GM18517 (cell line): ENCODE data around the gene SFMBT1.

Source experiments
- ATAC-seq: cut with Tn5 transposase; IDR thresholded peaks from one replicate; pipeline ENCODE4 v1.9.1; 2021; ENCODE audit warnings: mild to moderate bottlenecking, moderate library complexity; ENCODE audit not compliant: unreplicated experiment

Gene SFMBT1

DNA sequence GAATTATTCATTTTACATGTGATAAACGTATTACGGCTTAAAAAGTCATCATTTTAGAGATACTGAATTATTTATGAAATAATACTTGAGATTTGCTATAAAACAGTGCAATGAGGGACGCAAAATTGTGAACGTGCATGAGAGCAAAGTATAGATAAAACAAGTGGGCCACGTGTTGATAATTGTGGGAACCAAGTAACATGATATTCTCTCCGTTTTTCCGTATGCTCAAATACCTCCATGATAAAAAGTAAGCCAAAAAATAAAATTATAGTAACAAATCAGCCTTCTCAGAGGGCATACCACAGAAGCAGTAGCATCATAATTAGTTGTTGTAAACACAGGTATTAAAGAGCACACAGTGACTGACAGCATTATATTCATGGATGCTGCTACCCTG is 42.6 kb downstream of the SFMBT1 start:
- no peak for ATAC-seq

DNA sequence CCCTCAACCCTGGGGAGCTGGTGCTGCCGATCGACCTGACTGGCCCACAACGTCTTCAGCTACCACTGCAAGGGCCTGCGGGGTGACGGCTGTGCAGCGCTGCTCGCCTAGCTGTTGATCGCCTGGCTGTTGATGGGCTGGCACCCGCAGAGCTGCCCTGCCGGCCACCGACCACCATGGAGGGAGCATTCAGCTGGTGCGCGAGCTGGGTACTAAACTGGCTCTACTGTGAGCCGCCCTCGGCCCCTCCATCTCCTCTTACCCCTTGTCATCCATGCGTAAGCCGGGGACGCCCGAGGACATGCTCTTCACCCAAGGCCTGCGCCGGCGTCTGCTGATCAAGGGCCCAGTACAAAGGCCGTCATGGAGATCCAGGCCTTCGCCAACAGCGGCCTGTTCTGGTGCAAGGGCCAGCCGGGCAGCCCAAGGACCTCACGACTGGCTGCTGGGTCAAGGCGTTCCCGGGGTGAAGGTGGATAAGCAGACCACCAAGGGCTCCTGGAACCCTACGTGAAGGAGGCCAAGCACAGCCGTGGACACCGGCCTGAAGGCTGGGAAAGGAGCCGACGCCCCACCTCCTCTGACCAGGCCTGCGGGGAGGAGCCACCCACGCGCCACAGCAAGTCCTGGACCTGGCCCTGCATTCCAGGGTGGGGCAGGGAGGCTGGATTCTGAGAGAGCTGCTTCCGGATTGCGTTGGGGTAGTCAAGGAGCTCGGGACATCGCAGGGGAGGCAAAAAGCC is 46.9 kb downstream of the SFMBT1 start:
- no peak for ATAC-seq

DNA sequence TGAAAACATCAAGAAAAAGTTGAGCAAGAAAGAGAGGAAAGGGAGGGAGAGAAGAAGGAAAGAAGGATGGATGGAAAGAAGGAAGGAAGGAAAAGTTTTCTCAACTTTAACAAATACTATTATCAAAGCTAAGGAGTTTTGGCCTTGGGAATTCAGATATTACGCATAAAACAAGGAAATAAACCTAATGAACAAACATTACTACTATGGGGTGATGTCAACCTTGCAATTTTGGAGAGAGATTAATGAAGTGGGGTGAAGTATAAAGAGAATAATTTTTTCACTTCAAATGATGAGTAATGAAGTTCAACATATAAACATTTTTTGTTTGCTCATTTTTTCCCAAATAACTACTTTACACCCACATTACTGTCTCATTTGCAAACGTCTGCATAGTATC is 55.2 kb downstream of the SFMBT1 start:
- no peak for ATAC-seq

DNA sequence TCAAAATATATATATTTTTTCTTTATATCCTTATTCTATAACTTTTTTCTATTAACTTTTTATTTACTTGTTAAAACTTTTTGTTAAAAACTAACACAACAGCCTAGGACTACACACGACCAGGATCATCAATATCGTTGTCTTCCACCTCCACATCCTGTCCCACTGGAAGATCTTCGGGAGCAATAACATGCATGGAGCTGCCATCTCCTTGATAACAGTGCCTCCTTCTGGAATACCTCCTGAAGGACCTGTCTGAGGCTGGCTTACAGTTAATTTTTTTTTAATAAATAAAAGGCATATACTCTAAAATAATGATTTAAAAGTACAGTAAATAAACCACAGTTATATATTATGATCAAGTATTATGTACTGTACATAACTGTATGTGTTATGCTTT is 58.9 kb downstream of the SFMBT1 start:
- no peak for ATAC-seq

DNA sequence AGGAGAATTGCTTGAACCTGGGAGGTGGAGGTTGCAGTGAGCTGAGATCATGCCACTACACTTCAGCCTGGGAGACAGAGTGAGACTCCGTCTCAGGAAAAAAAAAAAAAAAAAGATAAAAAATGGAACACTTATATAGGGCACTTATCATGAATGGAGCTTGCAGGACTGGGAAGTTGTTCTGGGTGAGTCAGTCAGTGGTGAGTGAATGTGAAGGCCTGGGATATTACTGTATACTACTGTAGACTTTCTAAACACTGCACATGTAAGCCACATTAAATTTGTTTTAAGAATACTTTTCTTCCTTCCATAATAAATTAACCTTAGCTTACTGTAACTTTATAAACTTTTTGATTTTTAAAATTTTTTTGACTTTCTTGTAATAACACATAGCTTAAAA is 59.8 kb downstream of the SFMBT1 start:
- ATAC-seq = no peak

DNA sequence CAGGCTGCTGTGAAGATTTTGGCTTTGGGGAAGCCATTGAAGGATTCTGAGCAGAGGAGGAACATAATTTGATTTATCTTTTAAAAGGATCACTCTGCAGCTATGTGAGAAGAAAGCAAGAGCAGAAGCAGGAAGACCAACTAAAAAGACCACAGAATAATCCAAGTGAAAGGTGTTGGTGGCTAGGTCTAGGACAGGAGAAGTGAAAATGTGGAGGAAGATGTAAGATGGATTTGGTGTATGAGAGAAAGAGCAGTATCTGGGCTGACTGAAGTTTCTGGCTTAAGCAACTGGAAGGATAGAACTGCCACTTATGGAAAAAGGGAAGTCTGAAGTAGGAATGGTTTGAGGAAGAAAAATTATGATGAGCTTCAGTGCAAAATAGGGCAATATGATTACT is 62.0 kb downstream of the SFMBT1 start:
- no peak for ATAC-seq

DNA sequence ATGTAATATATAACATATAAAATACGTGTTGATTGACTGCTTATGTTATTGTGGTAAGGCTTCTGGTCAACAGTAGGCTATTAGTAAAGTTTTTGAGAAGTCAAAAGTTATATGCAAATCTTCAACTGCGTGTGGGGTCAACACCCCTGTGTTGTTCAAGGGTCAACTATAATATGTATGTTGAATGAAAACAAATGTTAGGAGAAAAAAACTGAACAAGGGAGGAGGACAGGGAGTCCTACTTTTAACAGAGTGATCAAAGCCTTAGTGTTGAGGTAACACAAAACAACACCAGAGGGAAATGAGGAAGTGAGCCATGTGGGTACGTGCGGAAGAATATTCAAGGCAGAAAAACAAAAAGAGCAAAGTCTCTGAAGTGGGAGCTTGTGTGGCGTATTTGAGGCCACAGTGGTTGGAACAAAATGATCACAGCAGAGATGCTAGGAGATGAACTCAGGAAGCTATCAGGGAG is 62.5 kb downstream of the SFMBT1 start:
- ATAC-seq = peak; percentile 78

DNA sequence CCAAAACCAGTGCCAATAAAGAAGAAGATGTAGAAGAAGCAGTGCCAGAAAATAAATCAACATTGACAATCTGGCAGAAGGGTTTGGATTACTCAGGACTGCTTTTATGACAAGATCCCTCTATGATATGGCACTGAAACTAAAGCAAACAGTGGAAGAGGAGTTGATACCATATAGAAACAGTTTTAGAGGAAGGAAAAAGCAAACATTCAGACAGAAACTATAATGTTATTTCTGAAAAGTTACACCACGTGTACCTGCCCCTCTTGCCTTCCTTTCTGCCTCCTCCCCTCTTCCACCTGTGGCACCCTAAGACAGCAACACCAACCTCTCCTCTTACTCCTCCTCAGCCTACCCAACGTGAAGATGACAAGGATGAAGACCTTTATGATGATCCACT is 63.0 kb downstream of the SFMBT1 start:
- peak; percentile 28 for ATAC-seq

DNA sequence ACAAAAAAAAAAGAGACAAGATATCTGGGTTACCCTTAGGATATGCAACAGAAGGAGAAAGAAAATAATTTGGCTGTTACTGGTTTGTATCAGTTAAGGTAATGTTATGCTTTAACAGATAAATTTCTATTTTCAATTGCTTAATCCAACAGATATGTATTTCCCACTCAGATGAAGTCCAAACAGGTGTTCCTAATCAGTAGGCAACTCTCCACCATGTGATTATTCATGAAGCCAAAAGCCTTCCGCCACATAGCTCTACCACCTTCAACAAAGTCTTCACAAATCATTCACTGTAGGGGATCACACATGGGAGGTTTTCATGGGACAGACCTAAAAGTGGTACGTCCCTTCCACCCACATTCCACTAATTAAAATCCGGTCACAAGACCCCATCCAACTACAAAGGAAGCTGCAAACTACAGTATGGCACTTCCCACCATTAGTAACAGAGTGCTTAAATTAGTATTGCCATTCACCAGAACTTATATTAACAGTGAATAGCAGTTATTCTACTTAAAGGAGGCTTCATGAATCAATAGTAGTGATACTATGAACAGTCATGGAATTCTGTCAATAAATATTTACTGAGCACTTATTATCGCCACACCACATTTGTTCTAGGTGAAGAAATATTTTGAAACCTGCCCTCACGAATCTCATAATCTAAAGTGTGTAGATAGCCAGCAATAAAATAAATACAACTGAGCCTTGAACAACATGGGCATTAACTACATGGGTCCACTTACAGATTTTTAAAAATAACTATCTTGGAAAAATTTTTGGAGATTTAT is 66.5 kb downstream of the SFMBT1 start:
- ATAC-seq = no peak

DNA sequence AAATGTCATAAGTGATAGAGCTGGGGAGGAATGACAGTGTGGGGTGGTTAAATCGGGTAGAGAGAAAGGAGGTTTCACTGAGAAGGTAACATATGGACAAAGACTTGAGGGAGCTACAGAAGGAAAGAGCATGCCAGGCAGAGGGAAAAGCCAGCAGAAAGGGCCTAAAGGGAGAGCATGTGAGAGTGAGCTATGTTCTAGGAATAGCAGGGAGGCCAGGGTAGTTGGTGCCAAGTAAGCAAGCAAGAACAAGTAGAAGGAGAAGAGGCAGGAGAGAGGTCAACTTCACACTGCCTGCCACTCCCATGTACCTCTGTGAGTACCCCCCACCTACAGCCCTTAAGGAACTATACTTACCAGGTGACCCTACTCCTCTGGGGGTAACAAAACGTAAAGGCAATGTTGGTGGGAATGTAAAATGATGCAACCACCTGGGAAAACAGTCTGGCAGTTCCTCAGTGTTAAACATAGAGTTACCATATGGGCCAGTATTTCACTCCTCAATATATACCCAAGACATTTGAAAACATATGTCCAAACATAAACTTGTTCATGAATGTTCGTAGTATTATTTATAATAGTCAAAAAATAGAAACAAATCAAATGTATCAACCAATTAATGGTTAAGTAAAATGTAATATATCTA is 67.6 kb downstream of the SFMBT1 start:
- ATAC-seq = no peak

DNA sequence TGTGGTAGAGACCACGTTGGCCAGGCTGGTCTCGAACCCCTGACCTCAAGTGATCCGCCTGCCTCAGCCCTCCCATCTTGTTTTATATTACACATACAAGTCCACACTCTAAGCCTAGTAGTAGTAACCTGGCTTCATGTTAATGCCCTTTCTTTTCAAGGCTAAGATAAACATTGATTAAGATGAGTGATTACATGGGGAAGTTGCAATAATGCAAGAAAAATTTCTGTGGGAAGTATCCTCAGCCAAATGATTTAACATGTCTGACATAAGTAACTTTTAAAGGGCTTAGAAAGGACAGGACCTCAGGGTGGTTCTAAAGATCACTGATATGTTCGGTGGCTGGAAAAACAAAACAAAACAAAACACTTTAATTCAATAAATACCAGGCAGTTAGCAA is 72.1 kb downstream of the SFMBT1 start:
- no peak for ATAC-seq

DNA sequence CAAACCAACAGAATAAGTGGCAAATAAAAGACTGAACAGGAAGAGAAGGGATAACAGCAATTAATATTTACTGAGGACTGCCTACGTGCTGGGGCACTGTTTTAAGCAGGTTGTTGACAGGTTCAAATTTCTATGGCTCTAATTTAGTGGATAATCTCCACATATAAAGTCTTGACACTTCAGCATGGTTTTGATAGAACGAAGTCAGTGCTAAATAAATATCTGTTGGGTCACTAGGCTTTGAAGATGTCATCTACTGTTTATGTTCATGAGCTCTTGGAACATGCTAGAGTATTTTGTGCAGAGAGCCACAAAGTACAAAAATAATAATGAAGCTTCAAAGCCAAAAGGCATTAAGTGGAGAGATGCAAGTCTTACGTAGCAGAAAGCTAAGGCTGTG is 74.0 kb downstream of the SFMBT1 start:
- ATAC-seq = no peak

DNA sequence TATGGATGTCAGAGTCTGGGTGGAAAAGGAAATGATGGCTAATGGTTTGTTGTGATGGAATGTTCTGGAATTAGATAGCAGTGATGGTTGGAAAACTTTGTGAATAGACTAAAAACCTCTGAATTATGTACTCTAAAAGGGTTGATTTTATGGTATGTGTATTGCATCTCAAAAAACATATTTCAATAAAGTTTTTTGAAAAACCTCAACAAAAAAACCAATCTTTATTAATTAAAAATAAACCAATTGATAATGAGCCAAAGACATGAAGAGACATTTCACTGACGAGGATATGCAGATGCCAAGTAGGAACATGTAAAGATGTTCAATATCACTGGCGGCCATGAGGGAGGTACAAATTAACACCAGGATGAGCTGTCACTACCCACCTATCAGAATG is 78.5 kb downstream of the SFMBT1 start:
- ATAC-seq = no peak

DNA sequence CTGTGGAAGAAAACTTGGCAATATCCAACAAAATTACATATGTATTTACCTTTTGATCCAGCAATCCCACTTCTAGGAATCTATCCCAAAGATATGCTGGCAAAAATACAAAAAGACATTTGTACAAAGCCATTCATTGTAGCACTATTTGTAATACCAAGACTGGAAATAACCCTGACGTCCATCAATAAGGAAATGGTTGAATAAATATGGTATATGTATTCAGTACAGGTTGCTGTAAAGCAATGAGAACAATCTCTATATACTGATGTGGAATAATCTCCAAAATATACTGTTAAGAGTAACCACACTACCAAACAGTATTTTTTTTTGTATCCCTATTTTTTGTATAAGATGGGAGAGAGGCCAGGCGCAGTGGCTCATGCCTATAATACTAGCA is 83.7 kb downstream of the SFMBT1 start:
- no peak for ATAC-seq

DNA sequence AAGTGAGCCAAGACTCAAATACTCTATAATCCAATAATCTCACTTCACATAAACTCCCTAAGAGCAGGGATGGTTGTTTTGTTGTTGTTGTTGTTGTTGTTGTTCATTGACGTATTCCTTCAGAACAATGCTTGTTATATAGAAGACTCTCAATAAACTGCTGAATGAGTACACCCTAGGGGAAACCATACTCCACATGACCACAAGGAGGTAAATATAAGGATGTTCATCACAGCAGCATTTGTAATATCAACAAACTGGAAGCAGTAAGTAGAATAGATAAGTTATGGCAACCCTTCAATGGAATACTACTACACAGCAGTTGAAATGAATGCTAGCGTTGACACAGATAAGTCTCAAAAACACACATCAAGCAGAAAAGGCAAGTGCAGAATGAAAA is 86.1 kb downstream of the SFMBT1 start:
- ATAC-seq = no peak

DNA sequence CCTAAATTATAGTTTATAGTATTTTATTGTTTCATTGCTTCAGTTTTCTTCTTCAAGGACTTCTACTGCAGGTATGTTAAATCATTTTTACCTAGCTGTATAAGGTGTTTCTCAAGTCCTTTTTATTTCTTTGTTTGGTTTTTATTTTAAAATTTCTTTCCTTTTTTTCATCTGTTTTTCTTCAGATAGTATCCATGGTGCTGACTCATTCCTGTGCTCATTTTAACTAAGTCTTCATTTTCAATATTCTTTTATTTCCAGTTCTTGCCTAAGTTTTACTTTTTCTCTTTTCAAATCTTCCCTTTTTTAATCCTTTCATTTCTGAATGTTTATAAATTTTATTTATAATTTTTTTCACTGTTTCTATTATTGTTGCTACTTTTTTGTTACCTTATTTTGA is 106.3 kb downstream of the SFMBT1 start:
- ATAC-seq = no peak

DNA sequence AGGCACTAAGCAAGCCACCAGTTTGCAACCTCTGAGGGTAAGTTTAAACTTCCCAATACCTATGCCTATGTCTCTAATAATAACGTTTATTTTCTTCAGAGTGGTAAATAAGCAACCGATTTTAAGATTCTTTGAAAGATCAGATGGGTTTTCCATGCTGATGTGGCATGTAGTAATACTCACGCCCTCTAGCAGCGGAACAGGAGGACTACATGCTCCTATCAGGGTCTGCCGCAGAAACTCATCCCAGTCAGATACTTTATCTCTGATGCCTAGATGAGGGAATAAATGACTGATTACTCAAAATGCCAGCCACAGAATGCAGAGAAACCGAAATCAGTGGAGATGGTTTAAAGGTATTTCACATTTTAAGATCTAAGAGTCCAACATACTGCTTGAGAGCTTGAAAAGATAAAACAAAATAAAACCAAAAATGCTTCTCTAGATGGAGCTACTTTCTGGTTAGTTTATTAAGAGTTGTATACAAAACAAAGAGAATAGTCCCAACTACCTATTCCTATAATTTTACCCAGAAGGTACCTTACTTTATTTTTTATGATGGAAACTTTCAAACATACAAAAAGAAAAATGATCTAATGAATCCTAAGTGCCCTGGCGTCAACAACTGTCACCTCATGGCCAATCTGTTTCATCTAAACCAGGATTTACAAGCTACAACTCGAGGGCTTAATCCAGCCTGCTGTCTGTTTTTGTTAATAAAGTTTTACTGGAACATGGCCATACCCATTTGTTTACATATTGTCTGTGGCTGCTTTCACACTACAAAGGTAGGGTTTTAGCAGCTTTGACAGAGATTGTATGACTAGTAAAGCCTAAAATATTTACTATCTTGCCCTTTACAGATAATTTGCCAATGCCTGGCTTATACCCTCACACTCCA is 111.0 kb downstream of the SFMBT1 start:
- no peak for ATAC-seq

DNA sequence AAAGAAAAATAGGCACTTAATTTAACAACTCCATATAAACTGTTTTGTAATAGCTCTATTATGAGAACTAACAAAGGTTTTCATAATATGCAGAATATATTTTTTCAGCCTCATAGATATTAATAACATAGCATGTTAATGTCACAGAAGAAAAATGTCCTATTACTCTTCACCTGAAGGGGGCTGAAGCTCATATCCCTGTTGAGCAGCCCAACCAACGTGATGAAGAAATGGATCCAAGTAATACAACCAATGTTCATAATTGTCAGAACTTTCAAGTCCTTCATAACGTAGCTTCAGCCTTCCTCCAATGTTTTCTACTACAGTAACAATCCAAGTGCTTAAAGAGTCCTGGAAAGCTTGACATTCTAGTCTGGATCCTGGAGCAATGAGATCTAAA is 114.0 kb downstream of the SFMBT1 start:
- ATAC-seq = no peak

DNA sequence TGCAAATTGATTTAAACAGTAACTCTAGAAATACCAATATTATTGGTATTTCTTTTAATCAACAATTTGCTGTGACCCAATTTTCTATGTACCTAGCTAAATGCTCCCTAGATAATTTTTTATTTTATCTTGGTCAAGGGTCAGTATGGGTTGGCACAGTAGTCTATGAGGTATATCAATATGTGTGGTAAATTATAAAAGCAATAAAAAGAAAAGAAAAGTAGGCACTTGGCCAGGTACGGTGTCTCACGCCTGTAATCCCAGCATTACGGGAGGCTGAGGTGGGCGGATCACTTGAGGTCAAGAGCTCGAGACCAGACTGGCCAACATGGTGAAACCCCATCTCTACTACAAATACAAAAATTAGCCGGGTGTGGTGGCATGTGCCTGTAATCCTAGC is 114.5 kb downstream of the SFMBT1 start:
- ATAC-seq = no peak

DNA sequence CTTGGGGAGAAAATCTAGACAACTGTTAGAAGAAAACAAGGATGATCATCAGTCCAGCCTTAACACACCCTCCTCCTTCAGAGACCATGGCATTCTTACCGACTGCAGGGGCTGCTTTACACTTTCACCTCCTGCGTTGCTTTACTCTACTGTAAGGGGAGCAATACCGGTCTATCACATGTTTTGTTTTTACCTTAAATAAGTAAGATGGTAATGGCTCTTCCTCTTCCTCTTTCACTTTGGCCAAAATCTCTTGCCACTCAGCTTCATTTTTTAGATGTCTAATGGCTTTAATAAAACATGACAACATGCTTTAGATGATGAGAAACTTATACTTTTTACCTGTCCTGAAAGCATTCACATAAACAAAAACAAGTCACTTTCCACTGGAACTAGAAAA is 115.1 kb downstream of the SFMBT1 start:
- ATAC-seq = no peak

DNA sequence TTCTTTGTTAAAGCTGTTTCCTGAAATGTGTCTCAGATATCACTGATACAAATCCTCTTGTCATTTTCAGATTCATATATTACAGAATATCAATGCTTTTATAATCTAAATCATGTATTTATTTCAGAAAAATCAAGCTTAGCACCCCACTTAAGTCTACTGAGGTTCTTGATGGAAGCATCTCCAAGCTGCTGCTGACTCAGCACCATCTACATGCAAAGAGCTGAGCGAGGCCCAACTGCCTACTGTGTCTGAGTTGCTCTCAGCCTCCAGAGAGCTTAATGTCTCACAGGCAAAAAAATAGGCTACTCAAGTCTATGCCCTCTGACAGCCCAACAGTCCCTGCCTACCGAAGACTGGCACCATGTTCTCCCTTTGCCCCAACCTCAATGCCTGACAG is 119.3 kb downstream of the SFMBT1 start:
- ATAC-seq = no peak
